Astrocyte of the cerebellum (primary cell): ENCODE measurements around the gene LRRC46.

ENCODE experiments used
- DNase-seq: peaks from one replicate; pipeline ENCODE4 v3.0.0-alpha.2; 2011; ENCODE audit warnings: low read depth
- H3K4me3 ChIP-seq: 2 replicates; pipeline ENCODE4 v1.5.1; 2011; ENCODE audit warnings: mild to moderate bottlenecking, low read depth, low read length, moderate library complexity
- CTCF ChIP-seq: IDR thresholded peaks from 2 replicates; pipeline ENCODE4 v1.5.1; 2012; ENCODE audit warnings: low read length, low read depth, moderate library complexity, mild to moderate bottlenecking; ENCODE audit errors: missing control alignments
- in situ Hi-C: cut with HindIII; loops from 2 replicates; pipeline ENCODE4 v1.10.0; 2017; ENCODE audit warnings: low sequenced_read_pairs

Gene LRRC46

GRCh38 chr17:47831003-47831933 is at the start of gene LRRC46, which contains the start of gene MRPL10:
TSS of gene LRRC46 (plus strand) at chr17:47831670. CDS start at chr17:47831990, 320 bp downstream.
TSS of gene MRPL10 (minus strand) at chr17:47831541. CDS start at chr17:47831511, 30 bp downstream.
- in situ Hi-C loops: no loop called here
- DNase-seq: peak; percentile 81
- H3K4me3 ChIP-seq: peak within 1 kb of the TSS; percentile 81
- peak; percentile 56 for TF ChIP-seq CTCF

GRCh38 chr17:47785538-47786123 is 45.8 kb upstream of the LRRC46 start:
- no peak for TF ChIP-seq CTCF
- in situ Hi-C loops: no loop called here
- no peak overlapping the region for H3K4me3 ChIP-seq
- DNase-seq: no peak

- peak overlapping the region; percentile 19 for H3K4me3 ChIP-seq
- TF ChIP-seq CTCF: peak; percentile 54
- DNase-seq: no peak
- in situ Hi-C loops: no loop called here
Measured at GRCh38 chr17:47789611-47790561, 41.6 kb upstream of the LRRC46 start.

GRCh38 chr17:47791025-47791424 is 40.4 kb upstream of the LRRC46 start:
- no peak for TF ChIP-seq CTCF
- in situ Hi-C loops: no loop called here
- DNase-seq: no peak

GRCh38 chr17:47792457-47792856 is 39.0 kb upstream of the LRRC46 start:
- TF ChIP-seq CTCF: no peak
- DNase-seq: no peak
- H3K4me3 ChIP-seq: no peak overlapping the region
- in situ Hi-C loops: no loop called here

More at GRCh38 chr17:47791025-47791424, 40.4 kb upstream of the LRRC46 start:
- no peak overlapping the region for H3K4me3 ChIP-seq

- TF ChIP-seq CTCF: no peak
- no peak overlapping the region for H3K4me3 ChIP-seq
- DNase-seq: no peak
- in situ Hi-C loops: no loop called here
Measured at GRCh38 chr17:47792979-47793378, 38.5 kb upstream of the LRRC46 start.
